ENCODE measurements around the gene NLRP2B.

GRCh38 chrX:57674861-57675260, 5.2 kb downstream of the NLRP2B start:
- TF ChIP-seq, protein P1, sequence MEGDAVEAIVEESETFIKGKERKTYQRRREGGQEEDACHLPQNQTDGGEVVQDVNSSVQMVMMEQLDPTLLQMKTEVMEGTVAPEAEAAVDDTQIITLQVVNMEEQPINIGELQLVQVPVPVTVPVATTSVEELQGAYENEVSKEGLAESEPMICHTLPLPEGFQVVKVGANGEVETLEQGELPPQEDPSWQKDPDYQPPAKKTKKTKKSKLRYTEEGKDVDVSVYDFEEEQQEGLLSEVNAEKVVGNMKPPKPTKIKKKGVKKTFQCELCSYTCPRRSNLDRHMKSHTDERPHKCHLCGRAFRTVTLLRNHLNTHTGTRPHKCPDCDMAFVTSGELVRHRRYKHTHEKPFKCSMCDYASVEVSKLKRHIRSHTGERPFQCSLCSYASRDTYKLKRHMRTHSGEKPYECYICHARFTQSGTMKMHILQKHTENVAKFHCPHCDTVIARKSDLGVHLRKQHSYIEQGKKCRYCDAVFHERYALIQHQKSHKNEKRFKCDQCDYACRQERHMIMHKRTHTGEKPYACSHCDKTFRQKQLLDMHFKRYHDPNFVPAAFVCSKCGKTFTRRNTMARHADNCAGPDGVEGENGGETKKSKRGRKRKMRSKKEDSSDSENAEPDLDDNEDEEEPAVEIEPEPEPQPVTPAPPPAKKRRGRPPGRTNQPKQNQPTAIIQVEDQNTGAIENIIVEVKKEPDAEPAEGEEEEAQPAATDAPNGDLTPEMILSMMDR (conservative IDR thresholded peaks at IDR 0.05; ENCODE audit: low read depth, low read length), result no peak
- TF ChIP-seq EZH2 (IDR thresholded peaks at IDR 0.05; ENCODE audit: low read length, unreplicated experiment), result no peak
- TF ChIP-seq EZH2phosphoT487 (IDR thresholded peaks at IDR 0.05; ENCODE audit: borderline replicate concordance, low read length), result no peak

All from PC-3 (cell line).